MCF 10A (cell line): ENCODE results near the gene COX10. TPM values are rescaled to one million over a fixed set of nuclear protein-coding genes. Genes with fewer than 3 reads are reported as not detected.

Experiments
- BruUV-seq: library from RNA; stranded (reverse); fragments of 400-500 nt; replicated peaks from 2 replicates; lab custom pipeline; 2021; lab: Mats Ljungman, UMichigan
- CTCF ChIA-PET: fragments of 300-600 bp; sonication (Branson Sonifier 250); formaldehyde crosslinking; extraction: SDS; loops from one replicate; lab custom pipeline; 2021; ENCODE audit warnings: antibody characterized with exemption, inconsistent platforms; lab: Yijun Ruan, JAX
- POLR2A ChIA-PET: fragments of 300-600, 350-650 bp; sonication (Branson Sonifier 250); formaldehyde crosslinking; extraction: SDS; loops from one replicate; lab custom pipeline; 2020; ENCODE audit warnings: antibody characterized with exemption, inconsistent platforms; lab: Yijun Ruan, JAX
- DNase-seq: peaks from one replicate; pipeline ENCODE4 v3.0.0-alpha.2; 2018; ENCODE audit not compliant: unreplicated experiment
- H3K27ac Mint-ChIP-seq: one replicate; pipeline ENCODE4 v1.8.0; 2022; ENCODE audit warnings: mild to moderate bottlenecking, low read depth, mixed read lengths; ENCODE audit not compliant: unreplicated experiment
- H3K27me3 Mint-ChIP-seq: one replicate; pipeline ENCODE4 v1.8.0; 2022; ENCODE audit warnings: mixed read lengths; ENCODE audit not compliant: insufficient read depth, unreplicated experiment
- H3K36me3 Mint-ChIP-seq: one replicate; pipeline ENCODE4 v1.8.0; 2022; ENCODE audit warnings: mild to moderate bottlenecking, moderate library complexity, mixed read lengths; ENCODE audit not compliant: insufficient read depth, unreplicated experiment
- H3K4me1 Mint-ChIP-seq: one replicate; pipeline ENCODE4 v1.8.0; 2022; ENCODE audit warnings: mixed read lengths; ENCODE audit not compliant: insufficient read depth, unreplicated experiment
- H3K4me3 Mint-ChIP-seq: one replicate; pipeline ENCODE4 v1.8.0; 2022; ENCODE audit warnings: mild to moderate bottlenecking, moderate library complexity, mixed read lengths; ENCODE audit not compliant: unreplicated experiment
- H3K9me3 Mint-ChIP-seq: one replicate; pipeline ENCODE4 v1.8.0; 2022; ENCODE audit warnings: mixed read lengths; ENCODE audit not compliant: unreplicated experiment
- CTCF ChIP-seq: fragments of 200-600 bp; IDR thresholded peaks from one replicate; pipeline ENCODE4 v1.8.0; 2022; ENCODE audit warnings: antibody characterized with exemption, mild to moderate bottlenecking; ENCODE audit not compliant: unreplicated experiment
- intact Hi-C: fragments of 100-400 bp; cut with micrococcal nuclease; formaldehyde crosslinking; loops from 2 replicates; pipeline ENCODE4 v1.14.1; 2022
- total RNA-seq: library from RNA; stranded (reverse); gene quantifications from 2 replicates; pipeline ENCODE4 v1.2.3, GENCODE V29; 2022

Gene COX10
- total RNA-seq, 1 experiment from 2014 or later = 21.0 TPM

GRCh38 chr17:14080847-14081251 is 11.5 kb downstream of the COX10 start:
- no TSS peak for BruUV-seq
- POLR2A ChIA-PET = interaction anchor here (1.1 kb wide), 1 partner anchor 11 kb away, joined by 4 read pairs; the partner anchor contains the start of gene COX10
- no peaks in the 10 kb centered on the region for H3K9me3 Mint-ChIP-seq
- H3K4me3 Mint-ChIP-seq = no peak overlapping the region
- CTCF ChIA-PET = no interaction called here
- H3K36me3 Mint-ChIP-seq = peaks cover 47% of the 10 kb centered on the region
- no peaks in the 10 kb centered on the region for H3K27me3 Mint-ChIP-seq
- H3K27ac Mint-ChIP-seq = peak overlapping the region; percentile 10
- TF ChIP-seq CTCF = no peak
- intact Hi-C loops = no loop called here
- peaks cover 10% of the 10 kb centered on the region for H3K4me1 Mint-ChIP-seq
- DNase-seq = no peak

- H3K9me3 Mint-ChIP-seq = no peaks in the 10 kb centered on the region
- H3K27me3 Mint-ChIP-seq = no peaks in the 10 kb centered on the region
- POLR2A ChIA-PET = no interaction called here
Observed at GRCh38 chr17:14082848-14083247, 13.5 kb downstream of the COX10 start.

DNA sequence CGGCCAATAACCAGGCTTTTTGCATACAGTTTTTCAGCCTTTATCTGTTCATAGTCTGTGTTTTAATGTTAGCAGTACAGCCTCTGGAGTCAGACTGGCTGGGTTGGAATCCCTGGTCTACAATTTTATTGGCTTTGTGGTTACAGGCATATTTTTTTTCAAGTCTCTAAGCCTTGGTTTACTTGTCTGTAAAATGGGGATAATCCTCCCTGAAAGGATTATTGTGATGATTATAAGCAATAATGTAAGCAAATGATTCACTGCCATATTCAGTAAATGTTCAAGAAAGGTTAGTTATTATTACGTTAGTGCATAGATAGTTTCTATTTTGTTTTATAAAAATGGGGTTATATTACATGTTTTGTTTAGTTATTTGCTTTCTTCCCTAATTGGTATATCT is 15.7 kb downstream of the COX10 start:
- intact Hi-C loops = no loop called here
- CTCF ChIA-PET = no interaction called here
- peaks cover 13% of the 10 kb centered on the region for H3K4me1 Mint-ChIP-seq
- H3K9me3 Mint-ChIP-seq = no peaks in the 10 kb centered on the region
- POLR2A ChIA-PET = no interaction called here
- peaks cover 33% of the 10 kb centered on the region for H3K36me3 Mint-ChIP-seq
- H3K4me3 Mint-ChIP-seq = no peak overlapping the region
- no peak for TF ChIP-seq CTCF
- no peak for DNase-seq
- BruUV-seq = no TSS peak
- H3K27ac Mint-ChIP-seq = no peak overlapping the region
- no peaks in the 10 kb centered on the region for H3K27me3 Mint-ChIP-seq

More at GRCh38 chr17:14082848-14083247, 13.5 kb downstream of the COX10 start:
- CTCF ChIA-PET = interaction anchor here (0.5 kb wide), 1 partner anchor 1080 kb away, joined by 4 read pairs; no protein-coding TSS in a partner anchor
- H3K4me1 Mint-ChIP-seq = peaks cover 10% of the 10 kb centered on the region
- no peak for TF ChIP-seq CTCF
- H3K36me3 Mint-ChIP-seq = peaks cover 36% of the 10 kb centered on the region
- no peak overlapping the region for H3K4me3 Mint-ChIP-seq
- no peak for DNase-seq
- no TSS peak for BruUV-seq
- no peak overlapping the region for H3K27ac Mint-ChIP-seq
- intact Hi-C loops = no loop called here

- intact Hi-C loops = no loop called here
- no peak for DNase-seq
- peaks cover 6% of the 10 kb centered on the region for H3K4me1 Mint-ChIP-seq
- H3K9me3 Mint-ChIP-seq = no peaks in the 10 kb centered on the region
- POLR2A ChIA-PET = interaction anchor here (1.2 kb wide), 1 partner anchor 9 kb away, joined by 4 read pairs; no protein-coding TSS in a partner anchor
- peak overlapping the region; percentile 29 for H3K27ac Mint-ChIP-seq
- H3K4me3 Mint-ChIP-seq = no peak overlapping the region
- TF ChIP-seq CTCF = no peak
- no TSS peak for BruUV-seq
- no peaks in the 10 kb centered on the region for H3K27me3 Mint-ChIP-seq
- H3K36me3 Mint-ChIP-seq = peaks cover 22% of the 10 kb centered on the region
- CTCF ChIA-PET = no interaction called here
Observed at GRCh38 chr17:14086189-14086588, 16.9 kb downstream of the COX10 start.
